Ureter (tissue), 1 donor: ENCODE measurements around the gene WEE2. TPM values are rescaled to one million over a fixed set of nuclear protein-coding genes. Genes with fewer than 3 reads are reported as not detected.

Experiments used
- total RNA-seq: library from RNA; stranded (reverse); gene quantifications from one replicate; pipeline ENCODE4 v1.2.4, GENCODE V29; 2023
- donor health status: DM: yes; HTN: yes; CAD: no.

Gene WEE2
- total RNA-seq, 1 donor from 2014 or later: not detected

Other genes with a start within 250 kb of the WEE2 start
- 43.0 TPM for gene AGK, start 156.9 kb upstream of the WEE2 start, total RNA-seq
- 19.1 TPM for gene DENND11, start 6.2 kb upstream of the WEE2 start, total RNA-seq
- 121 TPM for gene SSBP1, start 30.0 kb downstream of the WEE2 start, total RNA-seq
- 6.4 TPM for gene TAS2R3, start 55.7 kb downstream of the WEE2 start, total RNA-seq
- gene TAS2R4, start 68.3 kb downstream of the WEE2 start, total RNA-seq: 4.7 TPM
- gene TAS2R5, start 81.9 kb downstream of the WEE2 start, total RNA-seq: 6.2 TPM
- not detected for gene PRSS37, start 133.1 kb downstream of the WEE2 start, total RNA-seq
- not detected for gene OR9A4, start 208.0 kb downstream of the WEE2 start, total RNA-seq
- gene CLEC5A, start 238.6 kb downstream of the WEE2 start, total RNA-seq: 2.8 TPM